Measurements from ENCODE around the gene PKP4. TPM values are rescaled to one million over a fixed set of nuclear protein-coding genes. Genes with fewer than 3 reads are reported as not detected.

The PKP4 gene
- total and polyA plus RNA-seq, 2 of the 8 experiments (the other 6 are each of a cell fraction or from before 2014, with no cell fraction given): 48.2 to 88.0 TPM

GRCh38 chr2:158511706-158512105 is 55.0 kb downstream of the PKP4 start:
- Histone ChIP-seq H3K18ac (ENCODE audit: extremely low read depth, low read length) (no peak overlapping the region), H3K4ac (replicated peaks; ENCODE audit: insufficient read length, low read depth, low read length) (no peak overlapping the region), H3K23ac (ENCODE audit: insufficient read length) (no peak overlapping the region), H3K27me3 (replicated peaks in 1 of 4; ENCODE audit: control insufficient read depth in 3 of 4, extremely low read depth in 1 of 4, insufficient read depth in 3 of 4, low read length in 3 of 4) (no peaks in the 10 kb centered on the region), H4K5ac (ENCODE audit: insufficient read length, low read depth, low read length) (no peak overlapping the region), H3K4me2 (ENCODE audit: insufficient read depth in 1 of 2, low read depth in 2 of 2, low read length in 2 of 2) (no peak overlapping the region), H3K79me1 (ENCODE audit: low read depth, low read length) (peaks cover 3% of the 10 kb centered on the region; the same call in 1 of the 2 replicates), H2BK20ac (ENCODE audit: low read length) (no peak overlapping the region), H3K9ac (replicated peaks in 1 of 4; ENCODE audit: extremely low read depth in 1 of 4, low read depth in 3 of 4, low read length in 3 of 4) (no peak overlapping the region), H2BK120ac (replicated peaks; ENCODE audit: low read depth, low read length) (no peak overlapping the region), H2BK12ac (ENCODE audit: low read depth, low read length) (no peak overlapping the region), H3K9me3 (ENCODE audit: insufficient read depth in 2 of 2, low read depth in 1 of 2, low read length in 1 of 2) (no peaks in the 10 kb centered on the region), H3K14ac (ENCODE audit: insufficient read length) (no peak overlapping the region), H2AFZ (ENCODE audit: low read length) (no peak overlapping the region), H3K23me2 (ENCODE audit: low read depth, low read length) (no peaks in the 10 kb centered on the region), H2BK15ac (ENCODE audit: low read length) (no peak overlapping the region), H2BK5ac (ENCODE audit: low read depth, low read length) (no peak overlapping the region), H2AK5ac (ENCODE audit: low read depth, low read length) (no peak overlapping the region), H3K4me1 (replicated peaks in 1 of 4; ENCODE audit: control insufficient read depth in 3 of 4, insufficient read depth in 4 of 4, low read length in 3 of 4) (peaks cover 0 to 13% (median 2%) of the 10 kb centered on the region in 4 experiments; a peak in 3 of 7 replicates), H3K36me3 (ENCODE audit: control insufficient read depth in 2 of 4, insufficient read depth in 4 of 4, low read length in 3 of 4) (no peaks in the 10 kb centered on the region), H3K56ac (replicated peaks; ENCODE audit: insufficient read length, low read depth, low read length) (no peak overlapping the region), H4K91ac (replicated peaks; ENCODE audit: insufficient read length, low read length) (no peak overlapping the region), H4K8ac (ENCODE audit: extremely low read depth, insufficient read depth, low read length) (no peak overlapping the region), H3K79me2 (ENCODE audit: control insufficient read depth in 1 of 2, insufficient read depth in 2 of 2, low read length in 2 of 2) (peaks cover 0 to 78% of the 10 kb centered on the region in 2 experiments; a peak in 3 of 4 replicates), H3K4me3 (ENCODE audit: extremely low read depth in 1 of 4, insufficient read depth in 2 of 4, low read depth in 3 of 4, low read length in 4 of 4) (no peak overlapping the region), H3K27ac (ENCODE audit: low read depth, low read length) (no peak overlapping the region), H4K20me1 (replicated peaks in 1 of 2; ENCODE audit: control insufficient read depth in 1 of 2, insufficient read depth in 2 of 2, low read length in 2 of 2) (peaks cover 0 to 1% of the 10 kb centered on the region in 2 experiments)
- ChIA-PET CTCF (ENCODE audit: partially characterized antibody) (interaction anchor here (0.6 to 1.4 kb wide), 3 partner anchors 14 to 233 kb away, joined by 3 to 4 read pairs (median 4); no protein-coding TSS in a partner anchor), POLR2A (ENCODE audit: partially characterized antibody) (interaction anchor here (0.6 kb wide), 1 partner anchor 245 kb away, joined by 3 read pairs; no protein-coding TSS in a partner anchor)
- DNase-seq (ENCODE audit: low read depth in 1 of 2, low spot score in 2 of 2): no peak
- FAIRE-seq: no peak
- TF ChIP-seq SP4 (IDR thresholded peaks at IDR 0.05; ENCODE audit: low read length): no peak
- no peak for TF ChIP-seq GTF2F1 (IDR thresholded peaks at IDR 0.05; ENCODE audit: borderline replicate concordance, low read depth, low read length)
- 0 out of 2 replicates have a peak, but pooled peaks have one; percentile 42 for TF ChIP-seq MAFK (IDR thresholded peaks at IDR 0.05; ENCODE audit: low read depth, low read length)
